ENCODE data around the gene GNAT2.

Gene GNAT2

GRCh38 chr1:109636201-109636952 is 17.0 kb upstream of the GNAT2 start:
- Histone ChIP-seq H3K4me3 (ENCODE audit: low read length) (no peak overlapping the region), H3K36me3 (ENCODE audit: control insufficient read depth, low read length) (peaks cover 4% of the 10 kb centered on the region), H3K9me3 (ENCODE audit: control insufficient read depth, insufficient read depth, low read length) (no peaks in the 10 kb centered on the region), H3K9me2 (replicated peaks; ENCODE audit: control insufficient read depth, low read length) (no peaks in the 10 kb centered on the region), H3K4me2 (ENCODE audit: low read length) (no peak overlapping the region), H3K27ac (ENCODE audit: low read depth, low read length) (no peak overlapping the region), H3F3A (ENCODE audit: control insufficient read depth, insufficient read depth) (peaks cover 3% of the 10 kb centered on the region; the same call in 1 of the 2 replicates), H3K4me1 (ENCODE audit: control insufficient read depth, low read length) (0 out of 2 replicates have a peak, but pooled peaks cover 3% of the 10 kb centered on the region), H3K27me3 (ENCODE audit: control insufficient read depth, low read length) (no peaks in the 10 kb centered on the region), H4K20me1 (ENCODE audit: control insufficient read depth, insufficient read depth, low read depth, low read length) (no peaks in the 10 kb centered on the region), H3K79me2 (ENCODE audit: control insufficient read depth, low read length) (no peaks in the 10 kb centered on the region)
- no peak for TF ChIP-seq EZH2phosphoT487 (IDR thresholded peaks at IDR 0.05; ENCODE audit: borderline replicate concordance, low read length)
- no peak for TF ChIP-seq CTCF (IDR thresholded peaks at IDR 0.05; ENCODE audit: low read depth, low read length, poor library complexity, severe bottlenecking)

GRCh38 chr1:109635862-109636200 is 16.4 kb upstream of the GNAT2 start:
- H3K4me2 ChIP-seq (ENCODE audit: low read length) = no peak overlapping the region
- no peaks in the 10 kb centered on the region for H3K79me2 ChIP-seq (ENCODE audit: control insufficient read depth, low read length)
- TF ChIP-seq CTCF (IDR thresholded peaks at IDR 0.05; ENCODE audit: low read depth, low read length, poor library complexity, severe bottlenecking) = no peak

GRCh38 chr1:109634771-109635750 is 15.6 kb upstream of the GNAT2 start:
- Histone ChIP-seq H3K4me3 (ENCODE audit: low read length) (no peak overlapping the region), H3K4me1 (ENCODE audit: control insufficient read depth, low read length) (0 out of 2 replicates have a peak, but pooled peaks cover 3% of the 10 kb centered on the region), H3F3A (ENCODE audit: control insufficient read depth, insufficient read depth) (peaks cover 3% of the 10 kb centered on the region; the same call in 1 of the 2 replicates), H3K36me3 (ENCODE audit: control insufficient read depth, low read length) (peaks cover 15% of the 10 kb centered on the region), H3K9me3 (ENCODE audit: control insufficient read depth, insufficient read depth, low read length) (no peaks in the 10 kb centered on the region), H3K27ac (ENCODE audit: low read depth, low read length) (no peak overlapping the region), H3K79me2 (ENCODE audit: control insufficient read depth, low read length) (no peaks in the 10 kb centered on the region), H3K9me2 (replicated peaks; ENCODE audit: control insufficient read depth, low read length) (no peaks in the 10 kb centered on the region), H4K20me1 (ENCODE audit: control insufficient read depth, insufficient read depth, low read depth, low read length) (no peaks in the 10 kb centered on the region), H3K27me3 (ENCODE audit: control insufficient read depth, low read length) (no peaks in the 10 kb centered on the region), H3K4me2 (ENCODE audit: low read length) (no peak overlapping the region)
- TF ChIP-seq EZH2phosphoT487 (IDR thresholded peaks at IDR 0.05; ENCODE audit: borderline replicate concordance, low read length) = no peak
- no peak for TF ChIP-seq CTCF (IDR thresholded peaks at IDR 0.05; ENCODE audit: low read depth, low read length, poor library complexity, severe bottlenecking)

More at GRCh38 chr1:109635862-109636200, 16.4 kb upstream of the GNAT2 start:
- H3K4me3 ChIP-seq (ENCODE audit: low read length) = no peak overlapping the region
- H3K9me3 ChIP-seq (ENCODE audit: control insufficient read depth, insufficient read depth, low read length) = no peaks in the 10 kb centered on the region
- peaks cover 3% of the 10 kb centered on the region; the same call in 1 of the 2 replicates for H3F3A ChIP-seq (ENCODE audit: control insufficient read depth, insufficient read depth)
- H3K27ac ChIP-seq (ENCODE audit: low read depth, low read length) = no peak overlapping the region
- peaks cover 10% of the 10 kb centered on the region for H3K36me3 ChIP-seq (ENCODE audit: control insufficient read depth, low read length)
- 0 out of 2 replicates have a peak, but pooled peaks cover 3% of the 10 kb centered on the region for H3K4me1 ChIP-seq (ENCODE audit: control insufficient read depth, low read length)
- H3K9me2 ChIP-seq (replicated peaks; ENCODE audit: control insufficient read depth, low read length) = no peaks in the 10 kb centered on the region
- no peaks in the 10 kb centered on the region for H4K20me1 ChIP-seq (ENCODE audit: control insufficient read depth, insufficient read depth, low read depth, low read length)
- no peaks in the 10 kb centered on the region for H3K27me3 ChIP-seq (ENCODE audit: control insufficient read depth, low read length)
